ENCODE results near the gene KCNQ1. TPM values are rescaled to one million over a fixed set of nuclear protein-coding genes. Genes with fewer than 3 reads are reported as not detected.

Gene KCNQ1
- total and polyA plus RNA-seq, 7 donors = 1.1 to 25.2 (median 3.8) TPM

DNA sequence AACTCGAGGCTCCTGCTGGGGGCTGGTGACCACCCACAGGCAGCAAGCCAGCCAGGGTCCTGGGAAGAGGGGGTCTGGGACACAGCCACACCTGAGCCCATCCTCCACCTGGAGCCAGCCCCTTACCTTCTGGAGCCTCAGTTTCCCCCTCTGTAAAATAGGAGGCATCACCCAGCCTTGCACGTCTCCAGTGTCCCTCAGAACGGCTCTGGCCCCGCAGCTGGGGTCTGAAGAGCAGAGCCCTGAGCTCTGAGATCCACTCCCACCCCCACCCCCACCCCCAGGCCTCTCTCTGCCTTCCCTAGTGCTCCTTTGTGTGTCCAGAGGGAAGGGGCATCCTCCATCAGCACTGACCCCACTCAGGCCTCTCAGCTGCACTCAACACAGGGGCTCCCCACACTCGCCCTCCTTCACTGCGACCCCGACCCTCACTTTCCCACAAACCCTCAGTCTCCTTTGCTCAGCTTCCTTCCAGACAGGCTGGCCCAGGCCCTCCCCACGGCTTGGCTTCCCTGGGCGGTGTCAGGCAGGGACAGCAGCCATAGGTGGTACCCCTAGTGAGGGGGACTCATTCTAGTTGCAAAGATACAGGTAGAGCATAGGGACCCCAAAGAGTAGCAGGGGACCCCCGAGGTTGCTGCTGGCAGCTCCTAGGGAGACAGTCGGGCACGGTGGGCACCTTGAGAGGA lies 288.3 kb downstream of the KCNQ1 start:
- DNase-seq = no peak
- 90 to 91% methylated on average over 12 of the region's 12 CpGs for WGBS, 2 donors
- Histone ChIP-seq H3K27me3 (no peaks in the 10 kb centered on the region), H3K36me3 (no peaks in the 10 kb centered on the region), H3K4me1 (no peaks in the 10 kb centered on the region), H3K4me3 (no peak overlapping the region), H3K9me3 (no peaks in the 10 kb centered on the region), H3K27ac (no peak overlapping the region)
- TF ChIP-seq POLR2A (IDR thresholded peaks at IDR 0.05) (no peak), EP300 (IDR thresholded peaks at IDR 0.05) (no peak), POLR2AphosphoS5 (IDR thresholded peaks at IDR 0.05) (no peak)
- TF ChIP-seq, protein P1, sequence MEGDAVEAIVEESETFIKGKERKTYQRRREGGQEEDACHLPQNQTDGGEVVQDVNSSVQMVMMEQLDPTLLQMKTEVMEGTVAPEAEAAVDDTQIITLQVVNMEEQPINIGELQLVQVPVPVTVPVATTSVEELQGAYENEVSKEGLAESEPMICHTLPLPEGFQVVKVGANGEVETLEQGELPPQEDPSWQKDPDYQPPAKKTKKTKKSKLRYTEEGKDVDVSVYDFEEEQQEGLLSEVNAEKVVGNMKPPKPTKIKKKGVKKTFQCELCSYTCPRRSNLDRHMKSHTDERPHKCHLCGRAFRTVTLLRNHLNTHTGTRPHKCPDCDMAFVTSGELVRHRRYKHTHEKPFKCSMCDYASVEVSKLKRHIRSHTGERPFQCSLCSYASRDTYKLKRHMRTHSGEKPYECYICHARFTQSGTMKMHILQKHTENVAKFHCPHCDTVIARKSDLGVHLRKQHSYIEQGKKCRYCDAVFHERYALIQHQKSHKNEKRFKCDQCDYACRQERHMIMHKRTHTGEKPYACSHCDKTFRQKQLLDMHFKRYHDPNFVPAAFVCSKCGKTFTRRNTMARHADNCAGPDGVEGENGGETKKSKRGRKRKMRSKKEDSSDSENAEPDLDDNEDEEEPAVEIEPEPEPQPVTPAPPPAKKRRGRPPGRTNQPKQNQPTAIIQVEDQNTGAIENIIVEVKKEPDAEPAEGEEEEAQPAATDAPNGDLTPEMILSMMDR (IDR thresholded peaks at IDR 0.05) = no peak
- intact Hi-C loops (cut with DNase I) = no loop called here

DNA sequence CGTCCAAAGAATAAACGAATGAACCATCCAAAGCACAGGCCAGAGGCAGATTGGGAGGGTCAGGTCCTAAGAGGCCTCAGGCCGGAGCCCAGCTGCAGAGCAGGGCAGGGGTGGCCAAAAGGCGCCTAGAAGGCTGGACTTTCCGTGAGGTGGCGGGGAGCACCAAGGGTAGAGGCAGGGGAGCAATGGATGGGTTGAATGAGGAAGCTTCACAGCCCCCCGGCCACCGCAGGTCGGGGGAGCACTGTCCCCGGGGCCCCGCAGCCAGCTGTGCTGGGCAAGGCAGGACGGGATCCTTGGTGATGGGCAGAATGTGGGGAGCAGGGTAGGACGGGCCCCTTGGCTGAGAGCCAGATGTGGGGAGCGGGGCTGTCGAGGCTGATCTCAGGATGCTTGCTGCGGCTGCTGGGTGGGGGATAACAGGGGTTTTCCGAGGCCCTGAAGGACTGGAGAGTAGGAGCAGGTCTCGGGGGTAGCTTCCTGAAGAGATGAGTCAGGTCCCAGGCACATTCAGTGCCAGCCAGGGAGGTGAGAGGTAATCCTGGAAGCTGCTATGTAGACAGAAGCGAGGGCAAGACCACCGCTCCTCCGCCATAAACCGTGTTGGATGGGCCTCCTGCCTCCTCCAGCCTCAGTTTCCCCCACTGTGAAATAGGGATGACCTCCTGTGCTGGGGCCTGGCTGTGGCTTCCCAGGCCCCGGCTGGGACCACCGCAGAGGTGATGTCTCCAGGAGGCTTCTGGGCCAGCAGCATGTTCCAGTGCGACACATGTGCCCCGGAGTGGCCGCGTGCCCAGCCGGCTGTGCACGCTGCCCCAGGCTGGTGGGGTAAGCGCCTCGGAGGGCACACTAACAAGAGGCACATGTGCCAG lies 289.6 kb downstream of the KCNQ1 start:
- Histone ChIP-seq H3K4me3 (no peak overlapping the region), H3K27me3 (no peaks in the 10 kb centered on the region), H3K27ac (no peak overlapping the region), H3K4me1 (no peaks in the 10 kb centered on the region), H3K9me3 (no peaks in the 10 kb centered on the region), H3K36me3 (no peaks in the 10 kb centered on the region)
- TF ChIP-seq POLR2A (IDR thresholded peaks at IDR 0.05) (no peak), POLR2AphosphoS5 (IDR thresholded peaks at IDR 0.05) (no peak), EP300 (IDR thresholded peaks at IDR 0.05) (no peak)
- TF ChIP-seq, protein P1 (IDR thresholded peaks at IDR 0.05) = no peak
- intact Hi-C loops (cut with DNase I) = no loop called here
- WGBS, 2 donors = 88 to 89% methylated on average over 32 of the region's 32 CpGs
- no peak for DNase-seq

DNA sequence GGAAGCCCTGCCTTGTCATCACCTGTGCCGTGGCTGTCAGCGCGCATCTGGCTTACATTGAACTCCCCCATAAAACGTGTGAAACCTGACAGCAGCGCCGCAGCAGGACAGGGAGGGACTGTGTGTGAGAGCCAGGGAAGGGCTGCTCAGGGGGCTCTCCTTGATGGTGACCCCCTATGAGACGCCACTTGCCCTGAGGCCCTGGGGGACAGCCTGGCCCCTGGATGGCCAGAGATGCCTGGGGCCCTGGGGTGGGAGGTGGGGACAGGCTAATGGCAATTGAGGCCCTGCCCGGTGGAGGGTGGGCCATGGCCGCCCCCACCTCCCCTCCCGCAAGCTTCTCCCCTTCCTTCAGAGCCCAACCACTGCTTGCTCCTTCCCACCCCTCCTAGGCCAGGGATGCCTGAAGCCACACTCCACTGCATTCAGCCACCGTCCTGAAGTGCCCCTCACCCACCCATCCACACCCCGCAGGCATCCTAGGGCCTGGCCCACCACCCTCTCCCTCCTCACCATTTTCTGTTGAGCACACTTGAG lies 290.3 kb downstream of the KCNQ1 start:
- H3K4me3 ChIP-seq = no peak overlapping the region
- no peaks in the 10 kb centered on the region for H3K9me3 ChIP-seq
- DNase-seq = no peak
- H3K27me3 ChIP-seq = no peaks in the 10 kb centered on the region
- H3K4me1 ChIP-seq = no peaks in the 10 kb centered on the region
- intact Hi-C loops (cut with DNase I) = no loop called here
- no peak for TF ChIP-seq EP300 (IDR thresholded peaks at IDR 0.05)
- 91 to 96% methylated on average over 12 of the region's 12 CpGs for WGBS, 2 donors
- H3K36me3 ChIP-seq = no peaks in the 10 kb centered on the region
- no peak overlapping the region for H3K27ac ChIP-seq

DNA sequence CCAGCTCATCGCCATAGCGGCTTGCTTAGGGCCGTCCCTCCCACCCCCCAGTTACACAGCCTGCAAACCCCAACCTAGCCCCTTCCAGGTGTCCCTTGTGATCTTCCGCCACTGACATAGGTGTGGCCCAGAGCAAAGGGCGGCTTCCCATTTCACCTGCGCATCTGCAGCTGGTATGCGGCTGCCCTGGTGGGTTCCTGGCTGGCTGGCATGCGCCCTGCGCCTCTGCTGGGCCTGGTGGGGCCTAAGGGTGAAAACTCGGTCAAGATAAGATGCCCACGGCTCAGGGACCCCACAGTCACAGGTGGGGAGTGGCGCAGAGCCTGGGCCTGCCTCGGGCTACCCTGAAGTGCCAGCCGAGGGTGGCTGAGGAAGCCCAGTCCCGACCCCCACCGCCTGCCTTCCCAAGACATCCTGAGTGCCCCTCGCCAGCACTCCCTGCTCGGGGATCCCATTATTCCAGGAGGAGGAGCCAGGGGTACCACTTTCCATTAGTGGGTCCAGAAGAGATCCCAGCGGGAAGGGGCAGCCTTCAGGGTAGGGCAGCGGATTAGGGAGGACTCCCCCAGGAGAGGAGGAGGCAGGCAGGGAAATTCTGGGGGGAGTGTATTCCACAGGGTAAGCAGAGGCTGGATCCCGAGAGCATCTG lies 291.9 kb downstream of the KCNQ1 start:
- WGBS, 2 donors = 46 to 83% methylated on average over 21 of the region's 21 CpGs
- TF ChIP-seq EP300 (IDR thresholded peaks at IDR 0.05) (no peak), POLR2AphosphoS5 (IDR thresholded peaks at IDR 0.05) (no peak), POLR2A (IDR thresholded peaks at IDR 0.05) (no peak)
- TF ChIP-seq, protein P1 (IDR thresholded peaks at IDR 0.05) = no peak
- Histone ChIP-seq H3K27me3 (no peaks in the 10 kb centered on the region), H3K9me3 (no peaks in the 10 kb centered on the region), H3K27ac (no peak overlapping the region), H3K4me1 (peaks cover 0 to 5% (median 0%) of the 10 kb centered on the region in 4 donors), H3K4me3 (no peak overlapping the region), H3K36me3 (no peaks in the 10 kb centered on the region)
- intact Hi-C loops (cut with DNase I) = no loop called here
- no peak for DNase-seq

DNA sequence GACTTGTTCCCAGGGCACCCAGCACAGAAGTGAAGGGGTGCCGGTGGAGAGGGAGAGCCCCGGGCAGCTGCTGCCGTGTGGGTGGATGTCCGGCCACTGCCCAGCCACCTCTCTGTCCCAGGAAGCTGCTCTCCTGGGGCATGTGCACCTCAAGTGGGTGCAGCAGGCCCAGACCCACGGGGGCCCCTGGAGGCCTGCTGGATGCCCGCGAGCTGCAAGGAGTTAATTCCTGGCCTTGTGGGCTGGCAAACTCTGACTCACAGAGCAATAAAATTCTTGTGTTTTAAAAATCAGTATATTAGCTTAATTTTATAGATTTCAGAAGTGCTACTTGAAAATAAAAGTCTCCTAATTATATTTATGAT lies 292.4 kb downstream of the KCNQ1 start:
- H3K4me3 ChIP-seq = no peak overlapping the region
- DNase-seq = no peak
- H3K9me3 ChIP-seq = no peaks in the 10 kb centered on the region
- peaks cover 0 to 10% (median 0%) of the 10 kb centered on the region in 4 donors for H3K4me1 ChIP-seq
- H3K27ac ChIP-seq = no peak overlapping the region
- H3K36me3 ChIP-seq = no peaks in the 10 kb centered on the region
- 56 to 86% methylated on average over 7 of the region's 7 CpGs for WGBS, 2 donors
- intact Hi-C loops (cut with DNase I) = no loop called here
- H3K27me3 ChIP-seq = no peaks in the 10 kb centered on the region
- TF ChIP-seq EP300 (IDR thresholded peaks at IDR 0.05) (no peak), POLR2AphosphoS5 (IDR thresholded peaks at IDR 0.05) (no peak), POLR2A (IDR thresholded peaks at IDR 0.05) (no peak)
- TF ChIP-seq, protein P1 (IDR thresholded peaks at IDR 0.05) = no peak

All from sigmoid colon (tissue), 7 donors.